Activated T-cell treated with anti-CD3 and anti-CD28 coated beads for 1 hour (primary cell): ENCODE measurements around the gene ZCCHC17.

Experiments
- DNase-seq: peaks from one replicate; pipeline ENCODE4 v3.0.0-alpha.2; 2020; ENCODE audit warnings: low read depth

Gene ZCCHC17

GRCh38 chr1:31396633-31397351 lies 100.0 kb downstream of the ZCCHC17 start:
- DNase-seq: no peak

- DNase-seq: no peak
Measured at GRCh38 chr1:31397360-31398095, 100.7 kb downstream of the ZCCHC17 start.

- no peak for DNase-seq
Measured at GRCh38 chr1:31398246-31398645, 101.4 kb downstream of the ZCCHC17 start.

GRCh38 chr1:31399976-31400375 lies 103.1 kb downstream of the ZCCHC17 start:
- no peak for DNase-seq

- DNase-seq: no peak
Measured at GRCh38 chr1:31400393-31400792, 103.6 kb downstream of the ZCCHC17 start.

- no peak for DNase-seq
Measured at GRCh38 chr1:31401241-31401640, 104.4 kb downstream of the ZCCHC17 start.

- no peak for DNase-seq
Measured at GRCh38 chr1:31405578-31406245, 108.9 kb downstream of the ZCCHC17 start.

- DNase-seq: no peak
Measured at GRCh38 chr1:31407029-31407626, 110.3 kb downstream of the ZCCHC17 start.

- no peak for DNase-seq
Measured at GRCh38 chr1:31408788-31409318, 112.0 kb downstream of the ZCCHC17 start.

- DNase-seq: no peak
Measured at GRCh38 chr1:31409946-31410858, 113.4 kb downstream of the ZCCHC17 start.

- no peak for DNase-seq
Measured at GRCh38 chr1:31410871-31411270, 114.0 kb downstream of the ZCCHC17 start.

GRCh38 chr1:31412205-31412604 lies 115.4 kb downstream of the ZCCHC17 start:
- DNase-seq: no peak

- DNase-seq: no peak
Measured at GRCh38 chr1:31412732-31413404, 116.0 kb downstream of the ZCCHC17 start, which contains the start of gene SERINC2. SERINC2 (plus strand) TSS chr1:31413213; CDS start chr1:31413266, 53 bp downstream.

- DNase-seq: no peak
Measured at GRCh38 chr1:31413405-31414001, 116.7 kb downstream of the ZCCHC17 start.
